Osteoblast (primary cell): ENCODE data around the gene ACTRT2. TPM values are rescaled to one million over a fixed set of nuclear protein-coding genes. Genes with fewer than 3 reads are reported as not detected.
A peak's percentile ranks its signal among the peaks of the same experiment; 100 is the strongest.

Experiments used
- DNase-seq: peaks from one replicate; pipeline ENCODE4 v3.0.0; 2011; ENCODE audit warnings: low spot score, mixed read lengths; ENCODE audit not compliant: insufficient read length; ENCODE audit errors: missing footprints
- H2AFZ ChIP-seq: 2 replicates; pipeline ENCODE4 v1.6.0; 2011; ENCODE audit warnings: mild to moderate bottlenecking, low read length
- H3K27ac ChIP-seq: 2 replicates; pipeline ENCODE4 v1.5.1; 2011; ENCODE audit warnings: mild to moderate bottlenecking, low read depth, low read length, moderate library complexity
- H3K27me3 ChIP-seq: 2 replicates; pipeline ENCODE4 v1.6.0; 2012; ENCODE audit warnings: mild to moderate bottlenecking, control low read depth, inconsistent platforms, low read length, moderate library complexity; ENCODE audit not compliant: insufficient read depth
- H3K36me3 ChIP-seq: 2 replicates; pipeline ENCODE4 v1.5.1; 2011; ENCODE audit warnings: mild to moderate bottlenecking, low read length, control low read depth, moderate library complexity; ENCODE audit not compliant: insufficient read depth
- H3K4me1 ChIP-seq: 2 replicates; pipeline ENCODE4 v1.5.1; 2011; ENCODE audit warnings: mild to moderate bottlenecking, low read length, control low read depth, moderate library complexity; ENCODE audit not compliant: insufficient read depth
- H3K4me2 ChIP-seq: 2 replicates; pipeline ENCODE4 v1.6.0; 2011; ENCODE audit warnings: mild to moderate bottlenecking, low read length; ENCODE audit not compliant: insufficient read depth
- H3K4me3 ChIP-seq: fragments of 200-600 bp; sonication (generic); 3 replicates; pipeline ENCODE4 v1.5.1; 2012; ENCODE audit warnings: mild to moderate bottlenecking, low read length, inconsistent platforms; ENCODE audit not compliant: insufficient read depth
- H3K79me2 ChIP-seq: 2 replicates; pipeline ENCODE4 v1.6.0; 2012; ENCODE audit warnings: mild to moderate bottlenecking, low read length, control low read depth, inconsistent platforms; ENCODE audit not compliant: insufficient read depth
- H3K9me3 ChIP-seq: 2 replicates; pipeline ENCODE4 v1.5.1; 2011; ENCODE audit warnings: low read depth, low read length, control low read depth
- H4K20me1 ChIP-seq: 2 replicates; pipeline ENCODE4 v1.6.0; 2012; ENCODE audit warnings: mild to moderate bottlenecking, low read length, control low read depth; ENCODE audit not compliant: insufficient read depth
- total RNA-seq: library from RNA; depleted of rRNA; stranded (reverse); fragments of >200 nt; gene quantifications from 2 replicates; pipeline ENCODE4 v1.2.3, GENCODE V29; 2012
- TF ChIP-seq, protein P1 (sequence below): IDR thresholded peaks from 2 replicates; pipeline ENCODE4 v1.5.1; 2011; ENCODE audit warnings: mild to moderate bottlenecking, low read depth, low read length, moderate library complexity; ENCODE audit errors: extremely low read depth

Gene ACTRT2
- total RNA-seq, 1 donor, result not detected

DNA sequence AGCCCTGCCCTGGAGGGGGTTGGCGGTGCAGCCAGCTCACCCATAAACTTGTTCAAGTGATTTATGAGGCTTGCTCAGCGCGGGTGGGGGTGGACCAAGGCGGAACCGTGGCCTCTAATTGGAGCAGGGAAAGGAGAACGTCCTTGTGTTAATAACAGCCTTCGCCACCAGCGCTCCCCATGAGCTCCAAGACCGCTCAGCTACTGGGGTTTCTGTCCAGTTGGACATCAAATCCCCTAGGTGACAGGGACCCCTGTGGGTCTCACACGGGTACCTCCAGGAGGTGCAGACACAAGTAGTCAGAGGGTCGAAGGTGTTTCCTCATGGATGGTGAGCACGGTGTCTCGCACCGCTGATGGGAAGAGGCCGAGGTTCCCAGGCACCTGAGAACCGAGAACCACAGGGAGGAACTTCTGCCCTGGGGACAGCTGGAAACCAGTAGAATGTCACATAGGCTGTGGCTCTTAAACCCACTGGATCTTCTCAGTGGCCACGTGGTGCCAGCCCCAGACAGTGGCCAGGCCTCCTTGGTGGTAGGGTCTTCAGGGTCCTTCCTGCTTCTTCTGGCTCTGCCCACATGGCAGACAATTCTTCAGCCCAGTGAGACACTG is 3.7 kb upstream of the ACTRT2 start:
- TF ChIP-seq, protein P1, sequence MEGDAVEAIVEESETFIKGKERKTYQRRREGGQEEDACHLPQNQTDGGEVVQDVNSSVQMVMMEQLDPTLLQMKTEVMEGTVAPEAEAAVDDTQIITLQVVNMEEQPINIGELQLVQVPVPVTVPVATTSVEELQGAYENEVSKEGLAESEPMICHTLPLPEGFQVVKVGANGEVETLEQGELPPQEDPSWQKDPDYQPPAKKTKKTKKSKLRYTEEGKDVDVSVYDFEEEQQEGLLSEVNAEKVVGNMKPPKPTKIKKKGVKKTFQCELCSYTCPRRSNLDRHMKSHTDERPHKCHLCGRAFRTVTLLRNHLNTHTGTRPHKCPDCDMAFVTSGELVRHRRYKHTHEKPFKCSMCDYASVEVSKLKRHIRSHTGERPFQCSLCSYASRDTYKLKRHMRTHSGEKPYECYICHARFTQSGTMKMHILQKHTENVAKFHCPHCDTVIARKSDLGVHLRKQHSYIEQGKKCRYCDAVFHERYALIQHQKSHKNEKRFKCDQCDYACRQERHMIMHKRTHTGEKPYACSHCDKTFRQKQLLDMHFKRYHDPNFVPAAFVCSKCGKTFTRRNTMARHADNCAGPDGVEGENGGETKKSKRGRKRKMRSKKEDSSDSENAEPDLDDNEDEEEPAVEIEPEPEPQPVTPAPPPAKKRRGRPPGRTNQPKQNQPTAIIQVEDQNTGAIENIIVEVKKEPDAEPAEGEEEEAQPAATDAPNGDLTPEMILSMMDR, result no peak
- Histone ChIP-seq H3K4me3 (no peak overlapping the region), H3K4me2 (no peak overlapping the region), H3K36me3 (no peaks in the 10 kb centered on the region), H3K4me1 (no peaks in the 10 kb centered on the region), H3K9me3 (no peaks in the 10 kb centered on the region), H2AFZ (no peak overlapping the region), H3K27me3 (no peaks in the 10 kb centered on the region), H3K79me2 (no peaks in the 10 kb centered on the region), H3K27ac (no peak overlapping the region), H4K20me1 (no peaks in the 10 kb centered on the region)
- DNase-seq, result peak; percentile 84

DNA sequence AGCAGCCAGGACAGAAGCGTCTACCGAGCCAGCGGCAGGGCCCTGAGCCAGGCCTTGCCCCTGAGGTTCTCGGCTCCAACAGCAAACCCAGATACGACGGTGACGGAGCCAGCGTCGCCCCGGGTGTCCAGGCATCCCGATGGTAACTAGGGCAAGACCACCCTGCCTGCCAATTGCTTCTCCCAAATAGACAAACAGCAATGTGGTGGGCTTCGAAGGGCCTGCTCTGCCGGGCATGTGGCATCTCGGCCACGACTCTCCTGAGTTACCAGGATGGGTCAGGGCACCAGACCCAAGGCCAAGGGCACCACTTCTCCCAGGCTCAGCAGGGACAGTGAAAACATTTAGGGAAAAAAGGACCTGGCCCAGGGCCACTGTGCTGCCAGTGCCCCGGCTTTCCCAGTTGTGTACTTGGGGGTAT is 3.2 kb upstream of the ACTRT2 start:
- TF ChIP-seq, protein P1, result no peak
- no peaks in the 10 kb centered on the region for H3K9me3 ChIP-seq
- H4K20me1 ChIP-seq, result no peaks in the 10 kb centered on the region
- H3K4me3 ChIP-seq, result no peak overlapping the region
- H3K4me2 ChIP-seq, result no peak overlapping the region
- peak; percentile 86 for DNase-seq
- no peaks in the 10 kb centered on the region for H3K79me2 ChIP-seq
- no peaks in the 10 kb centered on the region for H3K36me3 ChIP-seq
- H3K4me1 ChIP-seq, result no peaks in the 10 kb centered on the region
- H2AFZ ChIP-seq, result no peak overlapping the region
- H3K27ac ChIP-seq, result no peak overlapping the region
- H3K27me3 ChIP-seq, result no peaks in the 10 kb centered on the region

DNA sequence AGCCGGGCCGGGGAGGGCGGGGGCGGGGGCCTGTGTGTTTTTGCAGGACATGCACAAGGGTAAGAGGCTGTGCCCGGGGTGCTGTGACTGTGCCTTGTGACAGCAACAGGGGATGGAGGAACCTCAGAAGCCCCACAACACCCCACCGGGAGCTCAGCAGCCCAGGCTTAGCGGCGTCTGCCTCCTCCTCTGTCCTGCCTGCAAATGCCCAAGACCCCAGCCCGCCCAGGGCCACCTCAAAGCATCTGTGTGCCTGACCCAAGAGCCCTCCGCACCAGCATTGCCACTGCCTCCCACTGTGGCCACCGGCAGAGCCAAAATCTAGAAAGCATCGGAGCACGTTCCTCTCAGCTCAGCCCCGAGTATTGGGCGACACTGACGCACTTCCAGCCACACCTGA is 2.7 kb upstream of the ACTRT2 start:
- H3K9me3 ChIP-seq, result no peaks in the 10 kb centered on the region

DNA sequence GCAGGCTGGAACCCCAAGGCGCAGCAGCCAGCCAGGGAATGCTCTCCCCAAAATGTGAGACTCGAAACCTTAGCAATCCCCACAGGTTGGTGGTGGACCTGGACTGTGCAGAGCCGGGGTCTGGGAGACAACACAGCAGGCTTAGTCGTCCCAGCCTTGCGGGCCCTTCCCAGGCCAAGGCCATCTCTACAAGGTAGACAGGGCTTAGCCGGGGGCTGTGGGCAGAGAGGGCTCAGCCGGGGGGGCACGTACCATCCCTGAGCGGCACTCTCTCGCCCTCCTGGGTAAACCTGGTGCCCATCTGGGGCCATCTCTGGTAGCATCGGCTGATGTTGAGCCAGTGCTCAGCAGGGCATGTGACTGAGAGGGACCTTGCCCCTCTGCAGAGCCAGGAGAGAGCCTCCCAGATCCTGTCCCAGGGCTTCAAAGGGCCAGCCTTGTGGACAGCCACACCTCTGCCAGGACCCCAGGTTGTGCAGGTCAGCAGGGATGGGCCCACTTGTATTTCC is 2.2 kb upstream of the ACTRT2 start:
- no peak overlapping the region for H3K4me3 ChIP-seq

More for the DNA sequence above, 2.7 kb upstream of the ACTRT2 start:
- H3K27me3 ChIP-seq, result no peaks in the 10 kb centered on the region
- H4K20me1 ChIP-seq, result no peaks in the 10 kb centered on the region
- no peak overlapping the region for H2AFZ ChIP-seq
- no peaks in the 10 kb centered on the region for H3K36me3 ChIP-seq
- peak; percentile 62 for DNase-seq
- TF ChIP-seq, protein P1, result no peak
- no peaks in the 10 kb centered on the region for H3K4me1 ChIP-seq
- no peaks in the 10 kb centered on the region for H3K79me2 ChIP-seq
- H3K27ac ChIP-seq, result no peak overlapping the region
- no peak overlapping the region for H3K4me3 ChIP-seq
- H3K4me2 ChIP-seq, result no peak overlapping the region

More for the DNA sequence above, 2.2 kb upstream of the ACTRT2 start:
- no peak overlapping the region for H3K27ac ChIP-seq
- no peak overlapping the region for H2AFZ ChIP-seq
- no peaks in the 10 kb centered on the region for H3K9me3 ChIP-seq
- no peaks in the 10 kb centered on the region for H3K4me1 ChIP-seq
- no peaks in the 10 kb centered on the region for H3K36me3 ChIP-seq
- DNase-seq, result peak; percentile 76
- no peaks in the 10 kb centered on the region for H4K20me1 ChIP-seq
- no peaks in the 10 kb centered on the region for H3K27me3 ChIP-seq
- H3K79me2 ChIP-seq, result no peaks in the 10 kb centered on the region
- TF ChIP-seq, protein P1, result no peak
- H3K4me2 ChIP-seq, result no peak overlapping the region
